ENCODE measurements around the gene ADGRV1.

The ADGRV1 gene, protein sequence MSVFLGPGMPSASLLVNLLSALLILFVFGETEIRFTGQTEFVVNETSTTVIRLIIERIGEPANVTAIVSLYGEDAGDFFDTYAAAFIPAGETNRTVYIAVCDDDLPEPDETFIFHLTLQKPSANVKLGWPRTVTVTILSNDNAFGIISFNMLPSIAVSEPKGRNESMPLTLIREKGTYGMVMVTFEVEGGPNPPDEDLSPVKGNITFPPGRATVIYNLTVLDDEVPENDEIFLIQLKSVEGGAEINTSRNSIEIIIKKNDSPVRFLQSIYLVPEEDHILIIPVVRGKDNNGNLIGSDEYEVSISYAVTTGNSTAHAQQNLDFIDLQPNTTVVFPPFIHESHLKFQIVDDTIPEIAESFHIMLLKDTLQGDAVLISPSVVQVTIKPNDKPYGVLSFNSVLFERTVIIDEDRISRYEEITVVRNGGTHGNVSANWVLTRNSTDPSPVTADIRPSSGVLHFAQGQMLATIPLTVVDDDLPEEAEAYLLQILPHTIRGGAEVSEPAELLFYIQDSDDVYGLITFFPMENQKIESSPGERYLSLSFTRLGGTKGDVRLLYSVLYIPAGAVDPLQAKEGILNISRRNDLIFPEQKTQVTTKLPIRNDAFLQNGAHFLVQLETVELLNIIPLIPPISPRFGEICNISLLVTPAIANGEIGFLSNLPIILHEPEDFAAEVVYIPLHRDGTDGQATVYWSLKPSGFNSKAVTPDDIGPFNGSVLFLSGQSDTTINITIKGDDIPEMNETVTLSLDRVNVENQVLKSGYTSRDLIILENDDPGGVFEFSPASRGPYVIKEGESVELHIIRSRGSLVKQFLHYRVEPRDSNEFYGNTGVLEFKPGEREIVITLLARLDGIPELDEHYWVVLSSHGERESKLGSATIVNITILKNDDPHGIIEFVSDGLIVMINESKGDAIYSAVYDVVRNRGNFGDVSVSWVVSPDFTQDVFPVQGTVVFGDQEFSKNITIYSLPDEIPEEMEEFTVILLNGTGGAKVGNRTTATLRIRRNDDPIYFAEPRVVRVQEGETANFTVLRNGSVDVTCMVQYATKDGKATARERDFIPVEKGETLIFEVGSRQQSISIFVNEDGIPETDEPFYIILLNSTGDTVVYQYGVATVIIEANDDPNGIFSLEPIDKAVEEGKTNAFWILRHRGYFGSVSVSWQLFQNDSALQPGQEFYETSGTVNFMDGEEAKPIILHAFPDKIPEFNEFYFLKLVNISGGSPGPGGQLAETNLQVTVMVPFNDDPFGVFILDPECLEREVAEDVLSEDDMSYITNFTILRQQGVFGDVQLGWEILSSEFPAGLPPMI (N-terminal part only)

GRCh38 chr5:90558344-90559192 lies at the start of gene ADGRV1:
TSS of gene ADGRV1 (plus strand) at chr5:90558797. CDS start at chr5:90558896, 99 bp downstream.
- peak in 10 of 14 donors; percentile 19 to 97 (median 38) for DNase-seq

- no peak for DNase-seq
Measured at GRCh38 chr5:90510438-90510837, 48.2 kb upstream of the ADGRV1 start.

DNA sequence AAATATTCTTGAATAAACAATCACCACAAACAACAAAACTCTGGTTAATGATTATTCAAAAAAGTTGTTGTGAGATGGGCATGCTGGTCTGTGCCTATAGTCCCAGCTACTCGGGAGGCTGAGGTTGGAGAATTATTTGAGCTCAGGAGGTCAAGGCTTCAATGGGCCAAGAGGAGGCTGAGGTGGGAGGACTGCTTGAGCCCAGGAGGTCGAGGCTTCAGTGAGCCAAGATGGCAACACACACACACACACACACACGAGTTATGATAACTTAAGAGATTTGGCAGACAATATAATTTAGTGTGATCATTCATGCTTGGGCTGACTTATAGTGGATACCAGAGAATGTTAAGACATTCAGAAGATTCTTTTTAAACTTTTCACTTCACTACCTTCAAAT lies 44.1 kb upstream of the ADGRV1 start:
- DNase-seq = no peak

DNA sequence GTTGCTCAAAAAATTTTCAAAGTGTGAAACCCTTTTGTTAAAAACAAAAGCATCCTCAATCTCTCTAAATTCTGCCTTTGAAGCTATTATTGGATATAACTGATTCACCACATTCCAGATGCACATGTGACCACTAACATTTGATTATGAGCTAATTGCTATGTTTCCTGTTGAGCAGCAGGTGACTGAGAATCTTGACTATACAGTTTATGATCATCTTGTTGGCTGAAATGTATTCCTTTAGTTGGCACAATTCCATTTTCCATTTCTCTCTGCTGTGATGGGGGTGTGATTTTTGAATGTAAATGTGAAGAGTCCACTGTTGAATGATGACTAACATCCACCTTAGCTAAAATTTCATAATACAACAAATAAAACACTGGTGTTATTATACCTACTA lies 39.9 kb upstream of the ADGRV1 start:
- DNase-seq = no peak

DNA sequence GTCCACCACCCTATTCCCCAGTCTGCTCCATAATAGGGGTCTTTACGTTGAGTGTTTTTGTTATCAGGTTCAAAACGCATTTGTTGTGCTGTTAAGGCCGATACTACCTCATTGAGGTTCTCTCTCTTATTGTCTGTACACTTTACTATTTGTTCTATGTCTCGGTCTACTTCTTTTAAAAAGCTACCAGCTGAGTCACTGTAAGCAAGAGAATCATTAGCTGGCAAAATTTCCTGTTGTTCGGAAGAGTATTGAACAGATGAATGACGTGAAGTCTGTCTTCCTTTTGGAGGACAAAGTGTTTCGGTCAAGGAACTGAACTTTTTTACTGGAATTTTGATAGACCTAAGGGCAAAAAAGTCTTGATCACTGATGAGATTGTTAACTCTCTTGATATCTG lies 39.5 kb upstream of the ADGRV1 start:
- no peak for DNase-seq

DNA sequence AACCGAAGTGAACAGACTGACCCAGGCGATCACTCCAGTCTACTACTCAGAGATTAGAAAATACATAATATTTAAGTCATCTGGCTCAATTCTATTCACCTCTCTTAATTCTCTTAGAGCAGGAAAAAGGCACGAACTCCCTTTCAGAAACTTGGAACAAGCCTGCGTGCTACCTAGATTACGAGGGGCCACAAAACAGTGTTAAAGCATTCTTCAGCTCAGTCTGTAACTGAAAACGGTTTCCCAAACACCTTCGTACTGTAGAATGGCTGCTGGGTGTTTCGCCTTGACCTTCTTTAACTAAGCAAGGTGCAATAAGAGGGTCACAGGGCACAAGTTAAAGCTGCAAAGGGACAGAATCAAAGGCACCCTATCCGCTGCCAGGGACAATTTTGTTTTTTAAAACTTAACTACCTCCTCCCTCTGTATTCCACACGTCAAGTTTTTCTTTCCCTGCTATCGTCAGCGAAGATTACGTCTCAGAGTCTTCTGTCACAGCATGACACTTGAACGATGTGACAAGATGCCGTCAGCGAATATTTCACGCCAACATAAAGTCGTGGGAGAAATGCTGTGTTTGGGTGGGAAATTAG lies 29.9 kb upstream of the ADGRV1 start:
- peak in 5 of 14 donors; percentile 24 to 53 (median 42) for DNase-seq

- peak; percentile 46 to 98 (median 90) for DNase-seq
Measured at GRCh38 chr5:90529194-90529938, 29.2 kb upstream of the ADGRV1 start, which contains the start of gene LYSMD3. TSS of gene LYSMD3 (minus strand) at chr5:90529584. CDS start at chr5:90525289, 4,295 bp downstream.

DNA sequence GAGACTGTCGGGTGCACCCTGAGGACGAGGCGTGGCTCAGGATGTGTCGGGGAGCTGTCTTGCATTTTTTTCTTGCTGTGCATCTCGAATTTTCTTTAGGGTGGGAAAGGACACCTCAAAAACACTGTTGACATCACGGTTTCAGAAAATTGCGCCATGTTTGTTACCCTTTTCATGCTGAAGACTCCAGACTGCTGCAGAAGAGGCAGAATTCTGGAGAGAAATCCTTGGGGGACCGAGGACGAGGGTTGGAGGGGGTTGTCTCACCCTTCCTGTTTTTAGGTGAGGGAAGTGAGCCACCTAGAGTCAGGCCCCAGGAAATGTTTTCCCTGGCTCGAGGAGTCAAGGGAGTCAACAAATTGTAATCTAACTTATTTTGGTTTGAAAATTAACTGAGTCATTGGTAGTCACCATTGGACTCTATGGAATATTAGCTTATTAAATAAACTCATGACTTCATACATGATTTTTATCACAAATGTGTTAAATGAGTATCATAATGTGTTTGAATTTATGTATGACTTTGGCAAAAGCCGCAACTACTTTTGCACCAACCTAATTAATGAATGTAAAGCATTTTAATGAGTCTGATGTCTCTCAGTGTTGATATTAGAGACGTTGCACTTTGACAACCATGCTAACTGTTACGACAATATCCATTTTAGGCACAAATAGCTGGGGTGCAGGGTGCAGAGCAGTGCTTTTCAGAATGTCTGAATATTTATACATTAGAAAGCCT lies 28.5 kb upstream of the ADGRV1 start:
- DNase-seq = peak in 5 of 14 donors; percentile 78 to 89 (median 80)

- peak in 1 of 14 donors; percentile 38 for DNase-seq
Measured at GRCh38 chr5:90530736-90531487, 27.7 kb upstream of the ADGRV1 start.

- DNase-seq = no peak
Measured at GRCh38 chr5:90533794-90534193, 24.8 kb upstream of the ADGRV1 start.

DNA sequence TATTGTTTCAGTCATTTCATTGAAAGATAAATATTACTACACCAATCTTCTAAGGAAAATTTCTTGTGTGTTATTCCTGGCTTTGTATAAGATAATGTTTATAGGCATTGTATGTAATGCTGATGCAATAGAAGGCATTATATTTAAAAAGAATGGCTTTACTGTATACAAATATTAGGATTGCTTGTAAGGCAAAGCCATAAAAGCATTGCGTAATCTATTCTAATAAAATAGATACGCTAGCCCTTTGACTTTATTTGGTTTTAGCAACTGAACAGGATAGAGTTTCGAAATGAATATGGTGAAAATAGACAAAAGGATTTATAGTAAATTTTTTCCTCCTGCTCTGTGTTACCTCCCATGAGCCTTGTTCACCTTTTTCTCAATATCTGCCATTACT lies 23.7 kb upstream of the ADGRV1 start:
- DNase-seq = no peak

DNA sequence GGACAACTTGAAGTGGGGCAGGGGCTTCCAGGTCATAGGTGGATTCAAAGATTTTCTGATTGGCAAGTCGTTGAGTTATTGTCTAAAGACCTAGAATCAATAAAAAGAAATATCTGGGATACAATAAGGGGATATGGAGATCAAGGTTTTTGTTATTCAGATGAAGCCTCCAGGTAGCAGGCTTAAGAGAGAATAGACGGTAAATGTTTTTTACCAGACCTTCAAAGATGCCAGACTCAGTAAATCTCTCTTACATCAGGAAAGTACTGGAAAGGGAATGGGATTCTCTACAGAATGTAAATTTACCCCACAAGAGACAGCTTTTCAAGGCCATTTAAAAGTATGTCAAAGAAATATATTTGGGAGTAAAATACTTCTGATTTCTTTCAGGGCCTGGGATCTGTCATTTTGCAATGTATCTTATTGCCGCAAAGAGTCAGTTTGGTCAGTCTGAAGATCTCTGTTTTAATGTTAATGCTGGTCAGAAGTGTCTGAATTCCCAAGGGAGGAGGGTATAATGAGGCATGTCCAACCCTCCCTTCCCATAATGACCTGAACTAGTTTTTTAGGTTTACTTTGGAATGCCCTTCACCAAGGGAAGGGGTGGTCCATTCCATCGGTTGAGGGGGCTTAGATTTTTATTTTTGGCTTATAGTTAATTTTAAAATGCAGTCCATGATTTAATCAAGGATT lies 15.6 kb upstream of the ADGRV1 start:
- DNase-seq = no peak

- DNase-seq = no peak
Measured at GRCh38 chr5:90545511-90545910, 13.1 kb upstream of the ADGRV1 start.

DNA sequence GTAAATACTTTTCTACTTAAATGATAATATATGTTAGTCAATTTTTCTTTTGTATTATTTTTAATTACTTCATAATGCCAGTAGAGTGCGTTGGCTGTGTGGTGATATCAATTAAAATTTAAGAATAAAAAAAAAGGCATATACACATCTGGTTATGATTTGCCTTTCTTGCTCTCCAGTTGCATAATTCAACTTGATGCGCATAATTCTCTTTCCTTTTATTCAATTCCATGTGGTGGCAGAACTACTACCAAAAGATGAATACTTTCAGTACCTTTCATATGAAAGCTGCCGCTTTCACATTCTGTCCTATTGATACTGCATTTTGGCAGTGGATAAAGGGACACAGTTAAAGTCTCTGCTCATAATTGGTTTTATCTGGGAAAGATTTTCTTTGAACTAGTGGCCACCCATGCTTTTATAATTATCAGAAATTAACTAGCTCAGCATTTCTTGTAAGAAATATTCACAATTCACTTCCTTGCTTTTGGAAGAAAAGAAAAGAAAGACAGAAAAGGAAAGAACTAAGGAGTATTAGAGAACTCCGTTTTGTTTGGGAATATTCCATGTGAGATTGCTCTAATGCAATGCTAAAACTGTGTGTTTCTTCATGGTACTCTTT lies 12.3 kb upstream of the ADGRV1 start:
- no peak for DNase-seq

- no peak for DNase-seq
Measured at GRCh38 chr5:90547072-90547536, 11.5 kb upstream of the ADGRV1 start.

DNA sequence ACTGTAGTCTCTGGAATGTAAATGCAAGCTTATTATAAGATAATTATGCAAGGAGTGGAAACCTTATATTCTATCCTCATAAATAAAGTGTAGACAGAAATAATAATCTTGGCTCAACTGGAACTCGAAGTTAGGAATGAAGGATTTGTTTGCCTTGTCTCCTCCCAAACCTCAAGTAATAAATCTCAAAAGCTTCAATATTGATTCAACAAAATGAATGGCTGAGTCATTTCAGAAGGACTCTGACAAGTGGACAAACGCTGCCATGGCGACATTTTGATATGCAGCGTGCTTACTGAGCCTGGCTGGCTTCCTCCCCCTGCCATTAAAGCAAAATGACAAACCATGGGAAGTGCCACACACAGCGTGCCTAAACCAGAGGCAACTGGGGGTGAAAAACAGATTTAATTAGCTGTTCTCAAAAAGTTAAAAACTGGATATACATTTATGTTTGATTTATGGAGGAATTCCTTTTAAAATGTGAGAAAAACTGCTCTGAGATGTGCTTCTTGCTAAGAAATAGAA lies 10.5 kb upstream of the ADGRV1 start:
- no peak for DNase-seq

GRCh38 chr5:90549223-90549622 lies 9.4 kb upstream of the ADGRV1 start:
- no peak for DNase-seq
